HG02763 (cell line): ENCODE data around the gene ITGB2.

ENCODE experiments used
- ATAC-seq: cut with Tn5 transposase; IDR thresholded peaks from one replicate; pipeline ENCODE4 v1.9.1; 2021; ENCODE audit warnings: mild to moderate bottlenecking, moderate library complexity; ENCODE audit not compliant: unreplicated experiment

ITGB2 gene

DNA sequence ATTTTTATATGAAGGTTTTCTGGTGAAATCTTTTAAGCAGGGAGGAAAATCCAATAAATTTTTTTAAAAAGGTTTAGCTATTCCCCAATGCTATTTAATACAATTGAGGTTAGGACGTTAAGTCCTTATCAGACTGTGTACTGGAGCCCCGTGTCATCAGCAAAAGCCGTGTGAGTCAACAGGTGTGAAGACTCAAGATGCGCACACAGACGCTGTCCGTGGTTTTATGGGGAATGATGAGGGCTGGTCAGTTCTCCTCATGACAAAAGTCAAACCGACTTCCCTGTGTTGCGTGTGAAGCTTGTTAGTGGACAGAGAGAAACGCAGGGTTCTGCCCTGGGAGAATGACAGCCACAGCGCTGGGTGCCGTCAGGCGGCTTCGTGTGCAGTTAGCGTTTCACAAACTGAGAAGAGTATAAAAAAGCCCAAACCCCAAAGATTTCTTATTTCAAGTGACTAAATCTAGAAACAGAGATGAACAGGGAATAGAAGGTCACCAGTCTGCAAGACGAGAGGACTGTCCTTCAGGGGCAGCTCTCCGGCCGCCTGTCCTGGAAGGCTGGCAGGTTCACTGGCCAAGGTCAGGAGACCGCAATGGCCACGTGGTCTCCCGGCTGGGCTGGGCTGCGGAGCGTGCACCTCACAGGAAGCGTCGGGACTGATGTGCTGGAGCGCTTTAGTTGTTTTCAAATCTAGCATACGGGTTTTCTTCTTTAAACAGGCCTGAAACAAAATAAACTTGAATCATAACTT is 69.6 kb downstream of the ITGB2 start:
- no peak for ATAC-seq

GRCh38 chr21:44850208-44850800 is 70.4 kb downstream of the ITGB2 start:
- ATAC-seq = no peak

DNA sequence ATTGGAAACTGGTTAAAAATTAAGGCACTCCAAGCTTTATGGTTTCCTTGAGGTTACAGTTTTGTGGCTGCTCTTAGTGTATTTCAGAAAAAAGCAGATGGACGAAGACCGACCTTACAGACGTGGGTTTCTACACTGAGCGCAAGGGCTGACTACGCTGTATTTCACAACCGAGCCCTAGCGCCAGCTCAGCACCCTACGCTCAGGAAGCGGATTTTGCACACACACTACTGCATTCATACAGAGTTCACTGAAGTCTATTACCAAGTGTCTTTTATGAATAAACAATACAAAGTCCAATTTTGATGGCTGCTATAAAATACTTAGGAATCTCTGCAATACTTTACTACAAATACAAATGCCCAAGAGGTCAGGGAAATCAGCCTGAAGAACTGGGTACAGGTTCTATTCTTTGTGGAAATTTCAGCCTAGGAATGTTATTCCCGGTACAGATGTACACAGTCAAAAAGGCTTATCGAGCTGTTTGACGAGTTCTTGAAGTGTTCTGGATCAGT is 71.0 kb downstream of the ITGB2 start:
- no peak for ATAC-seq

- no peak for ATAC-seq
These were observed 71.7 kb downstream of the ITGB2 start for GRCh38 chr21:44848821-44849521.

DNA sequence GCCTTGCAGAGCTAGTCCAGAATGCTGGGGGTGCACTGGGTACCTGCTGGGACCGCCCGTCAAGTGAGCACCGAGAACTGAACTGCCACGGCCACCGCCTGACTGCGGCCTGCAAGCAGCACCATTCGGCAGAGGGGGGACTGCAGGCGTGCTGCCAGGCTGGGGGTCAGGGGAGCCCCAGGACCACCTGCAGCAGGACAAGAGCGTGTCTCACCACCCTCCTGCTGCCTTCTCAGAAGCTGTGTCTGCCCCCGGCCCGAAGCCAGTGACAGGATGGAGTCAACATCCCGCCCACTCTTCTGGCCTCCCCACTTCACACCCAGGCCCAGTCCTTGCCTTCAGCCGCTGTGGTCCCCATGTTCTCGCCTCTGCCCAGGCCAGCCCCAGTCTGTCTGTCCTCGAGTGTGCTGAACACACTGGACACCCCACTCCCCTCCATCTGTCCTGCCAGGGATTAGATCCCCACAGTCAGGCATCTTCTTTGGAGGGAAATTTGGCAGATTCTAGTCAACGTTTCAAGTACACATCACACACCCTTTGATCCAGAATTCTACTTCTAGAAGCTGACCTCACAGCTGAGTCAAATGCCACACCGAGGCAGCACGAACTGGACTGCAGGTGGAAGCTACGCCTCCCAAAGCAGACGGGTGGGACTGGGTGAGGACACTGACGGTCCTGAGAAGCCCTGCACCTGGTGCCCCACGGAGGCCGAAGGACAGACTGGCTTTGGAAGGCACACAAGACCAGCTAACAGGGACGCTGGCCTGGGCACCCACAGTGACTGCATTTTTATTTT is 73.2 kb downstream of the ITGB2 start:
- ATAC-seq = no peak

DNA sequence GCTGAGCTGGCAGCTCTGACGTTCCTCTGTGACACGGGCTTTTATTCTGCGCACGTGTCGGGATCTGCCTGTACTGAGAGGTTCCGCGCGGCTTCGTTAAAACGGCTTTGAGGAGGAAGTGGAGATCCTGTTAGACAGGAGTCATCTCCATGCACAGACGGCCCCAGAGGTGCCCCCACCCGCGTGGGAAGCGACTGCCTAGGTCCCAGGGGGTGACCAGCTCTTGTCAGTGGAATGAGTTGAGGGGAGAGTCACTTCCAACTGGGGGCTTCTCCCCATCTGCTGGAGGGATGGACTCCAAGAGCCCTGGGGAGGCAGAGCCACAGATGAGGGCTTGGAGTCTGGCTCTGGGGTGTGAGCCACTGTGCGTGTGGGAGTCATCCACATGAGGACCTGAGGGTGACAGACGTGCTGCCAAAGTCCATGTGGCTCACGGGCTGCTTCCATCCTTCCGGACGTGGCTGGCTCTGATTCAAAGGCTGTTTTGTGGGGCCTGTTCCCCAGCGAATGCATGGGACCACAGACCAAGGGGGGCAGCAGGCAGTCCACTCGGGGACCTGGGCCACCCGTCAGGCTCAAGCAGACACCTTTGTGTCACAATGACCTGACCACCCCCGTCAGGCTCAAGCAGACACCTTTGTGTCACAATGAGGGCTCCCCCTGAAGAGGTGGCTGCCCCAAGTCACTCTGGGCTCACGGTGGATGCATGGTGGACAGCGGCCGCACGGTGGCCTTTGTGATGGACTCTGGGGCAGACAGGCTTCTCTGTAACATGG is 74.0 kb downstream of the ITGB2 start:
- no peak for ATAC-seq

- no peak for ATAC-seq
These were observed 74.5 kb downstream of the ITGB2 start for GRCh38 chr21:44846224-44846484.

GRCh38 chr21:44845418-44846223 is 75.1 kb downstream of the ITGB2 start:
- no peak for ATAC-seq

DNA sequence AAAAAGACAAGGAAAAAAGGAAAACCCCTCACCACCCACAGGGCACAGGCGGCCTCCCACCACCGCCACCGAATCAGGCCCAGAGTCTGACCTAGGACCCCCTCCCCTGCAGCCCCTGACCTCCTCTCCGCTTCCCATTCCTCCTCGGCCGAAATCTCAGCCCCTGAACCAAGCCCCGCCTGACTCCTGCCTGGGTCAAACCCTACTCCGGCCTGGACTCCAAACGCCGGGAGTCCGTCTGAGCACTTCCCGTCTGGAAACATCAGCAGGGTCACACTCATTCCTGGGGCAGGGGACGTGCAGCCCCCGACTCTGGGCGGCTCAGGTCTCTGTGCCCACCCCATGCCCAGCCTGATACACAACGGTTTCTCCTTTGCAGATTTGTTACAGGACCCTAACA is 76.4 kb downstream of the ITGB2 start:
- ATAC-seq = no peak

- ATAC-seq = no peak
These were observed 77.8 kb downstream of the ITGB2 start for GRCh38 chr21:44842721-44843445.

GRCh38 chr21:44842087-44842486 is 78.6 kb downstream of the ITGB2 start:
- no peak for ATAC-seq

- ATAC-seq = no peak
These were observed 79.9 kb downstream of the ITGB2 start for GRCh38 chr21:44840771-44841170.

DNA sequence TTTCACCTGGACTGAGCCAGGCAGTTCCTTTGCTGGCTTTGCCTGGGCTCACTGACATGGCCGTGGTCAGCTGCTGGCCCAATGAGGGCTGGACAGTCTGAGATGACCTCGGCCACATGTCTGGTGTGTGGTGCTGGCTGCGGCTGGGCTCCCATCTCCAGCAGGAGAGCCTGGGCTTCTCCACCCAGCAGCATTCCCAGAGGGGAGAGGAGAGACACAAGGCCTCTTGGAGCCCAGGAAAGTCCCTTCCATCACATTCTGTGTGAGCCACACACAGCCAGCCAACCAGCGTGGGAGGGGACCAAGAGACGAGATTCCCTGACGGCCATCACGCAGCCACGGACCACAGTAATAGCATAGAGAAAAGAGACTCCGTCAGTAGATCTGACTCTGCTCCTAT is 81.7 kb downstream of the ITGB2 start:
- no peak for ATAC-seq

GRCh38 chr21:44838039-44838895 is 82.4 kb downstream of the ITGB2 start:
- no peak for ATAC-seq

DNA sequence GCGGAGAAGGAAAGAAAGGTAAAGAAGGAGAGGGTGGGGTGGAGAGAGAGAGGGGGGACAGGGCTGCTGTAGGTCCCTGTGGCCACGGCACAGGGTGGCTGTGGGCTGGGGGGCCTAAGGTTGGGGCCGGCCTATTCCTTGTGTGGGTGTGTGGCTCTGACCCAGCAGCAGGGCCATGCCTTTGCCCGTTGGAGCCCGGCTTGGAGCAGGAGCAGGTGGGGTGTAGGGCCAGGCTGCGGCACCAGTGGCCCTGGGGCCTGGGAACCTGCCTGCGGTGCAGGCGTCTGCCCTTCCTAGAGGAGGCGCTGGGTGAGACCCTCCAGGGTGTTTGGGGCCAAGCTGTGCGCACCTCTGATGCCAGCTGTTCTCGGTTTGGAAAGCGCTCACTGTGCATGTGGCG is 83.2 kb downstream of the ITGB2 start:
- ATAC-seq = no peak

- ATAC-seq = no peak
These were observed 83.8 kb downstream of the ITGB2 start for GRCh38 chr21:44836666-44837471.

- ATAC-seq = no peak
These were observed 84.4 kb downstream of the ITGB2 start for GRCh38 chr21:44836349-44836665.
